NB4 (cell line): ENCODE data around the gene GGN.

Experiments
- MYC ChIP-seq: IDR thresholded peaks from 2 replicates; pipeline ENCODE4 v1.6.1; 2011; ENCODE audit warnings: low read depth, low read length
- POLR2A ChIP-seq: IDR thresholded peaks from 2 replicates; pipeline ENCODE4 v1.6.1; 2011; ENCODE audit warnings: mild to moderate bottlenecking; ENCODE audit not compliant: insufficient read length; ENCODE audit errors: extremely low read depth
- TF ChIP-seq, protein P1 (sequence below): IDR thresholded peaks from one replicate; pipeline ENCODE4 v1.5.1; 2012; ENCODE audit warnings: low read depth, low read length
- TF ChIP-seq, protein P2 (sequence below): IDR thresholded peaks from 2 replicates; pipeline ENCODE4 v1.6.1; 2011; ENCODE audit warnings: low read depth, low read length

DNA sequence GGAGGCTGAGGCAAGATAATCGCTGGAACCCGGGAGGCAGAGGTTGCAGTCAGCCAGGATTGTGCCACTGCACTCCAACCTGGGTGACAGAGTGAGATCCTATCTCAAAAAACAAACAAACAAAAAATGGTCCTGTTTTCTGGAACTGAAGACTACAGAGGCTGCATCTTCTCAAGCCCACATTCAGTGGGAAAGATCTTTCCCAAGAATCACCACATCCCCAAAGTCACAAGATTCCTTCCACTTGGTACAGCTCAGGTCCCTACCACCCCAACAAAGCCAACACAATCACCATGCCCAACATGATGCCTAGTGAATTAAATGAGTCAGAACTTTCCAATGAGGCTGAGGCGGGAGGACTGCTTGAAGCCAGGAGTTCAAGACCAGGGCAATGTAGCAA is 37.0 kb downstream of the GGN start:
- TF ChIP-seq, protein P1, sequence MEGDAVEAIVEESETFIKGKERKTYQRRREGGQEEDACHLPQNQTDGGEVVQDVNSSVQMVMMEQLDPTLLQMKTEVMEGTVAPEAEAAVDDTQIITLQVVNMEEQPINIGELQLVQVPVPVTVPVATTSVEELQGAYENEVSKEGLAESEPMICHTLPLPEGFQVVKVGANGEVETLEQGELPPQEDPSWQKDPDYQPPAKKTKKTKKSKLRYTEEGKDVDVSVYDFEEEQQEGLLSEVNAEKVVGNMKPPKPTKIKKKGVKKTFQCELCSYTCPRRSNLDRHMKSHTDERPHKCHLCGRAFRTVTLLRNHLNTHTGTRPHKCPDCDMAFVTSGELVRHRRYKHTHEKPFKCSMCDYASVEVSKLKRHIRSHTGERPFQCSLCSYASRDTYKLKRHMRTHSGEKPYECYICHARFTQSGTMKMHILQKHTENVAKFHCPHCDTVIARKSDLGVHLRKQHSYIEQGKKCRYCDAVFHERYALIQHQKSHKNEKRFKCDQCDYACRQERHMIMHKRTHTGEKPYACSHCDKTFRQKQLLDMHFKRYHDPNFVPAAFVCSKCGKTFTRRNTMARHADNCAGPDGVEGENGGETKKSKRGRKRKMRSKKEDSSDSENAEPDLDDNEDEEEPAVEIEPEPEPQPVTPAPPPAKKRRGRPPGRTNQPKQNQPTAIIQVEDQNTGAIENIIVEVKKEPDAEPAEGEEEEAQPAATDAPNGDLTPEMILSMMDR: no peak
- TF ChIP-seq POLR2A: no peak
- TF ChIP-seq, protein P2, sequence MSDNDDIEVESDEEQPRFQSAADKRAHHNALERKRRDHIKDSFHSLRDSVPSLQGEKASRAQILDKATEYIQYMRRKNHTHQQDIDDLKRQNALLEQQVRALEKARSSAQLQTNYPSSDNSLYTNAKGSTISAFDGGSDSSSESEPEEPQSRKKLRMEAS: no peak
- TF ChIP-seq MYC: no peak
